ENCODE data around the gene DCUN1D4.

The DCUN1D4 gene

GRCh38 chr4:51895816-51896408 is 53.0 kb downstream of the DCUN1D4 start:
- Histone ChIP-seq H3K27ac (ENCODE audit: low read depth, low read length) (no peak overlapping the region), H3F3A (ENCODE audit: control insufficient read depth, insufficient read depth) (no peaks in the 10 kb centered on the region), H3K4me1 (ENCODE audit: control insufficient read depth, low read length) (0 out of 2 replicates have a peak, but pooled peaks cover 3% of the 10 kb centered on the region), H3K4me2 (ENCODE audit: low read length) (no peak overlapping the region), H3K4me3 (ENCODE audit: low read length) (no peak overlapping the region), H3K27me3 (ENCODE audit: control insufficient read depth, low read length) (no peaks in the 10 kb centered on the region), H3K9me2 (replicated peaks; ENCODE audit: control insufficient read depth, low read length) (no peaks in the 10 kb centered on the region), H3K9me3 (ENCODE audit: control insufficient read depth, insufficient read depth, low read length) (no peaks in the 10 kb centered on the region), H3K79me2 (ENCODE audit: control insufficient read depth, low read length) (no peaks in the 10 kb centered on the region), H3K36me3 (ENCODE audit: control insufficient read depth, low read length) (peaks cover 19% of the 10 kb centered on the region), H4K20me1 (ENCODE audit: control insufficient read depth, insufficient read depth, low read depth, low read length) (no peaks in the 10 kb centered on the region)
- TF ChIP-seq, protein P1, sequence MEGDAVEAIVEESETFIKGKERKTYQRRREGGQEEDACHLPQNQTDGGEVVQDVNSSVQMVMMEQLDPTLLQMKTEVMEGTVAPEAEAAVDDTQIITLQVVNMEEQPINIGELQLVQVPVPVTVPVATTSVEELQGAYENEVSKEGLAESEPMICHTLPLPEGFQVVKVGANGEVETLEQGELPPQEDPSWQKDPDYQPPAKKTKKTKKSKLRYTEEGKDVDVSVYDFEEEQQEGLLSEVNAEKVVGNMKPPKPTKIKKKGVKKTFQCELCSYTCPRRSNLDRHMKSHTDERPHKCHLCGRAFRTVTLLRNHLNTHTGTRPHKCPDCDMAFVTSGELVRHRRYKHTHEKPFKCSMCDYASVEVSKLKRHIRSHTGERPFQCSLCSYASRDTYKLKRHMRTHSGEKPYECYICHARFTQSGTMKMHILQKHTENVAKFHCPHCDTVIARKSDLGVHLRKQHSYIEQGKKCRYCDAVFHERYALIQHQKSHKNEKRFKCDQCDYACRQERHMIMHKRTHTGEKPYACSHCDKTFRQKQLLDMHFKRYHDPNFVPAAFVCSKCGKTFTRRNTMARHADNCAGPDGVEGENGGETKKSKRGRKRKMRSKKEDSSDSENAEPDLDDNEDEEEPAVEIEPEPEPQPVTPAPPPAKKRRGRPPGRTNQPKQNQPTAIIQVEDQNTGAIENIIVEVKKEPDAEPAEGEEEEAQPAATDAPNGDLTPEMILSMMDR (IDR thresholded peaks at IDR 0.05; ENCODE audit: low read depth, low read length, poor library complexity, severe bottlenecking) = peak; percentile 84
- TF ChIP-seq EZH2phosphoT487 (IDR thresholded peaks at IDR 0.05; ENCODE audit: borderline replicate concordance, low read length) = no peak

GRCh38 chr4:51901363-51901762 is 58.4 kb downstream of the DCUN1D4 start:
- H3K27me3 ChIP-seq (ENCODE audit: control insufficient read depth, low read length) = no peaks in the 10 kb centered on the region
- H3K79me2 ChIP-seq (ENCODE audit: control insufficient read depth, low read length) = no peaks in the 10 kb centered on the region
- H4K20me1 ChIP-seq (ENCODE audit: control insufficient read depth, insufficient read depth, low read depth, low read length) = no peaks in the 10 kb centered on the region
- no peaks in the 10 kb centered on the region for H3K9me2 ChIP-seq (replicated peaks; ENCODE audit: control insufficient read depth, low read length)
- no peaks in the 10 kb centered on the region for H3F3A ChIP-seq (ENCODE audit: control insufficient read depth, insufficient read depth)
- H3K27ac ChIP-seq (ENCODE audit: low read depth, low read length) = no peak overlapping the region
- H3K9me3 ChIP-seq (ENCODE audit: control insufficient read depth, insufficient read depth, low read length) = no peaks in the 10 kb centered on the region
- no peak for TF ChIP-seq EZH2phosphoT487 (IDR thresholded peaks at IDR 0.05; ENCODE audit: borderline replicate concordance, low read length)
- TF ChIP-seq, protein P1 (IDR thresholded peaks at IDR 0.05; ENCODE audit: low read depth, low read length, poor library complexity, severe bottlenecking) = no peak
- H3K4me2 ChIP-seq (ENCODE audit: low read length) = no peak overlapping the region
- H3K36me3 ChIP-seq (ENCODE audit: control insufficient read depth, low read length) = peaks cover 27% of the 10 kb centered on the region
- H3K4me1 ChIP-seq (ENCODE audit: control insufficient read depth, low read length) = peaks cover 9% of the 10 kb centered on the region
- no peak overlapping the region for H3K4me3 ChIP-seq (ENCODE audit: low read length)

GRCh38 chr4:51906167-51906958 is 63.4 kb downstream of the DCUN1D4 start:
- peaks cover 48% of the 10 kb centered on the region for H3K36me3 ChIP-seq (ENCODE audit: control insufficient read depth, low read length)

More at GRCh38 chr4:51906167-51906958, 63.4 kb downstream of the DCUN1D4 start:
- TF ChIP-seq EZH2phosphoT487 (IDR thresholded peaks at IDR 0.05; ENCODE audit: borderline replicate concordance, low read length) = no peak
- TF ChIP-seq, protein P1 (IDR thresholded peaks at IDR 0.05; ENCODE audit: low read depth, low read length, poor library complexity, severe bottlenecking) = no peak
- Histone ChIP-seq H3K27ac (ENCODE audit: low read depth, low read length) (peak overlapping the region; percentile 4), H3F3A (ENCODE audit: control insufficient read depth, insufficient read depth) (no peaks in the 10 kb centered on the region), H4K20me1 (ENCODE audit: control insufficient read depth, insufficient read depth, low read depth, low read length) (no peaks in the 10 kb centered on the region), H3K27me3 (ENCODE audit: control insufficient read depth, low read length) (no peaks in the 10 kb centered on the region), H3K9me2 (replicated peaks; ENCODE audit: control insufficient read depth, low read length) (no peaks in the 10 kb centered on the region), H3K4me2 (ENCODE audit: low read length) (peak overlapping the region; percentile 53), H3K4me1 (ENCODE audit: control insufficient read depth, low read length) (peaks cover 19% of the 10 kb centered on the region), H3K79me2 (ENCODE audit: control insufficient read depth, low read length) (no peaks in the 10 kb centered on the region), H3K4me3 (ENCODE audit: low read length) (peak overlapping the region; percentile 38; the same call in 1 of the 2 replicates), H3K9me3 (ENCODE audit: control insufficient read depth, insufficient read depth, low read length) (no peaks in the 10 kb centered on the region)
